ENCODE results near the gene CDKN2AIP.

CDKN2AIP gene

GRCh38 chr4:183444214-183445096 is at the start of gene CDKN2AIP:
TSS of gene CDKN2AIP (plus strand) at chr4:183444636. CDS start at chr4:183444798, 162 bp downstream.
- peak; percentile 90 for DNase-seq (ENCODE audit: low spot score)

- no peak for DNase-seq (ENCODE audit: low spot score)
Observed at GRCh38 chr4:183395395-183395794, 49.0 kb upstream of the CDKN2AIP start.

- DNase-seq (ENCODE audit: low spot score), result no peak
Observed at GRCh38 chr4:183396227-183396637, 48.2 kb upstream of the CDKN2AIP start.

DNA sequence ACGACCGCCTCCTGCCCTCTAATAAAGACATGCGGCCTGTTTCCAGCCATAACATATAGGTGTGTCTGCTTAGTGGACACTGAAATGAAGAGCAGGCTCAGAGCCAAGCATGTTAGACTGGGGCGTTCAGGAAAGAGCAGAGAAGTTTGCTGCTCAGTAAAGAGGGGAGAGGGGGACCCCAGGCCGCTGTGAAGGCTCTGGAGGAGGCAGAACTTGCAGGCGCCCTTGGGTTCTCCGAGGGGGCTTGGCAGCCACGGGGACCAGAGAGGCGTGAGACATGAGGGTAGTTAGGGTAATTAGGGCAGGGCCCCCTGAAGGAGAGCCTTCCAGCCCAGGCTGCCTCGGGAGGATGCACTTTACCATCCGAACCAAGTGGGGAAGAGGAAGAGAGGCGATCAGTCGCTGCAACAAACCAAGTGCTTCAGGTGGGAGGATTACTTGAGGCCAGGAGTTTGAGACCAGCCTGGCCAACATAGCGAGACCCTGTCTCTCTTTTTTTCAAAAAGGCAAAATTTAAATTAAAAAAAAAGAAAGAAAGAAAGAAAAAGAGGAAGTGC is 46.6 kb upstream of the CDKN2AIP start:
- no peak for DNase-seq (ENCODE audit: low spot score)

- peak; percentile 57 for DNase-seq (ENCODE audit: low spot score)
Observed at GRCh38 chr4:183398298-183399125, 45.9 kb upstream of the CDKN2AIP start.

DNA sequence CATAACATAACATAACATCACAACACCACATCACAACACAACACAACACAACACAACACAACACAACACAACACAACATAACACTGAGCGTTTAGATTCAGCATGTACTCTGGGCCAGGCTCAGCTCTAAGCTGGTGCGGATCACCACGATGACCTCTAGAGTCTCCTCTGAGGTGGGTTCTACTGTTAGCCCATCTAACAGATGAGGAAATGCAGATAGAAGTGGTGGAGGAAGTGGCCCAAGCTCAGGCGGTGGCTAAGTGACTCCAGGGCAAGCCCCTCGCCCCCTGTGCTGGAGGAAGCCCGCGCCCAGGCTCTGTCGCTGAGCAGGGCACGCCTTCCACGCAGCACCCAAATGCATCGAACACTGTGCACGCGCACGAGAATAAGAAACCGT is 45.3 kb upstream of the CDKN2AIP start:
- DNase-seq (ENCODE audit: low spot score), result no peak

GRCh38 chr4:183399616-183400015 is 44.8 kb upstream of the CDKN2AIP start:
- no peak for DNase-seq (ENCODE audit: low spot score)

DNA sequence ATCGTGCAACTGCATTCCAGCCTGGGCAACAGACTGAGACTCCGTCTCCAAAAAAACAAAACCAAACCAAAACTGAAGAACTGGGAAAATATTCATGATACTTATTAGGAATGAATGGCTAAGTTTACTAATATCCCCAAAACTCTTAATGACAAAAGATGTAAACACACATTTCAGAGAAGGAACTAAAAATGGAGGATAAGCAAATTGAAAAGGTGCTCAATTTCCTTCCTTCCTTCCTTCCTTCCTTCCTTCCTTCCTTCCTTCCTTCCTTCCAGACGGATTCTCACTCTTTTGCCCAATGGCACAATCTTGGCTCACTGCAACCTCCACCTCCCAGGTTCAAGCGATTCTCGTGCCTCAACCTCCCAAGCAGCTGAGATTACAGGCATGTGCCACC is 44.4 kb upstream of the CDKN2AIP start:
- DNase-seq (ENCODE audit: low spot score), result no peak

- no peak for DNase-seq (ENCODE audit: low spot score)
Observed at GRCh38 chr4:183401473-183401872, 43.0 kb upstream of the CDKN2AIP start.

DNA sequence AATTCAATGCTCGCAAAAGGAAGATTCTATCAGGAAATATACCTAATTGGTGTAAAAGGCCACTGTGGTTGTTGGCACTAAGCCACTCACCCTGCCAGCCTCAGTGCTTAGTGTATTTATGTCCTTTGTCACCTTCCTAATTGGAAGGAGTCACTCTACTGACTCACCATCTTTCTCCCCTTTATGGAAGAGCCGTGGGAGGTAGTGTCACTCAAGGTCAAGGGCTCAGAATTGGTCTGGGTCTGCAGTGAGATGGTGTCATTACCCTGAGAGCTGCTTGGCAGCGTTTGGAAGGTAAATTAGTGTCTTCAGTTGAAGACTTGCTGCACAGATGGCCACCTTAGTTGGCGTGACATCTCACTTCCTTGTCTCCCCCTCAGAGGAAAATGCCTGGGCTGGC is 41.7 kb upstream of the CDKN2AIP start:
- DNase-seq (ENCODE audit: low spot score), result no peak

GRCh38 chr4:183403486-183403885 is 41.0 kb upstream of the CDKN2AIP start:
- no peak for DNase-seq (ENCODE audit: low spot score)

GRCh38 chr4:183403961-183404360 is 40.5 kb upstream of the CDKN2AIP start:
- no peak for DNase-seq (ENCODE audit: low spot score)

GRCh38 chr4:183405303-183405702 is 39.1 kb upstream of the CDKN2AIP start:
- no peak for DNase-seq (ENCODE audit: low spot score)

- DNase-seq (ENCODE audit: low spot score), result peak; percentile 75
Observed at GRCh38 chr4:183407128-183407585, 37.3 kb upstream of the CDKN2AIP start.

- DNase-seq (ENCODE audit: low spot score), result no peak
Observed at GRCh38 chr4:183407635-183408464, 36.6 kb upstream of the CDKN2AIP start.

DNA sequence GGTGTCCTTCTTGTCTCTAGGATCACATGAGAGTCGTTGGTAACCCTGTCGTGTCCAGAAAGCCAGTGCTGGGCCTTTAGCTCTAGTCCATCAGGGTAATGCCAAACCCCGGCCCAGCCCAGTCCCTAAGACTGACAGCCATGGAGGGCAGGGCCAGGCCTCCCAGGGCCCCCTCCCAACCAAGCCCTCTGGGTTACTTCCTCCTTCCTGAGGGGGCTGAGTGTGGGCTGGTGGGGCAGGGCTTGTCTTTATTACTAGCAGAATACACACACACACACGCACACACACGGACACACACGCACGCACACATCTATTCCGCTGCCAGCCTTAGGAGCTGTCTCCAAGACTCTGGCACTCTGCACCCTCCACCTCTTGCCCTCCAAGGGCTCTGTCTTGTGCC is 35.6 kb upstream of the CDKN2AIP start:
- DNase-seq (ENCODE audit: low spot score), result no peak

DNA sequence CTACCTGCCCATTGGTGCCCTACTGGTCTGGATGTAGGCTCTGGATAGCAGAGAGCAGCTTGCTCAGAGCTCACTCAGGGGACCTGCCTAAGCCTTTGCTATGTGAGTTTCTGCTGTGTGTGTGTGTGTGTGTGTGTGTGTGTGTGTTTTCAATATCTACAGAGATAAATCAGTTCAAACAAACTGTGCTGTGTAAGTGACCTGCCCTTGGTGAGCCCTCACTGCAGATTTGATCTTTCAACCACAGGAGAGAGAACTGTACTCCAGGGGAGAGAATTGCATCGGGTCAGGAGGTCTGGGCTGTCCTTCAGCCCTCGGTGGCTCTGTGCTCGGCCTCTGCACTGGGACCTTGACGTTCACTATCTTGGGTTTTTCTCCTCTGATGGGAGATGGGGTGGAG is 35.0 kb upstream of the CDKN2AIP start:
- DNase-seq (ENCODE audit: low spot score), result no peak

DNA sequence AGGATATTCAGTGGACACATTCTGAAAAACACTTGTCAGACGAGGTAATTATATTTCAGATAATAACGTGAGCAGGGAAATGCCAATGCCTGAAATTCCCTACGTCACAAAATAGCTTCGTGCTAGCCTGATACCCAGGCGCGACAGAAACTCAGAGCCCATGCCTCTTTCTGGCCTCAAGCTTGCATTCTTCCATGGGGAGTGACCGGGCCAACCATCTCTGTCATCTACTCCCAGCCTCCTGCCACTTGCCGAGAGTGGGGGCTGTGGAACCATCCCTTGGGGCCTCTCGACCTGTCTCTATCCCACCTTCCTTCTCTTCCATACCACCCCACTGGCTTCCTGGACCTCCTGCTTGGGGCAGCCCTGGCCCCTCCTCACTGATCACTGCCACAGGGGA is 34.5 kb upstream of the CDKN2AIP start:
- DNase-seq (ENCODE audit: low spot score), result no peak

GRCh38 chr4:183411291-183411861 is 33.1 kb upstream of the CDKN2AIP start:
- peak; percentile 17 for DNase-seq (ENCODE audit: low spot score)

DNA sequence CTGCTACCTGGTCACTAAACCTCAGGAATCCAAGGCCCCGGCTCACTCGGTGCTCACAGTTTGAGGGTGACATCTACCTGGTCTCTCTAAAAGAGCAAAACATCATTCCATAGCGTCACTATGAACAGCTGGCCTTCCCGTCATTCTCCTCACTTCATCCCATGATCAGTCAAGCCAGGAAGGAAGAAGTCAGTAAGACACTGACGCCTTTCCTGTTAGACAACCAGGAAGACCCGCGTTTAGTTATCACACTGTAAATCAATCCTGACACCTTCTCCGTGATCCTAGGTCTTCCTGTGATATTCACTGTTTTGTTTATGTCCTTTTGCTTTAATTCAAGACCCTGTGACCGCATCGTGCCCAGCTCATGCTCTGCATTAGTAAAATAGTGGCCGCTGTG is 31.6 kb upstream of the CDKN2AIP start:
- no peak for DNase-seq (ENCODE audit: low spot score)
